Kidney glomerular epithelial cell (primary cell): ENCODE results near the gene AMPD3.

Experiments
- DNase-seq: peaks from one replicate; lab custom pipeline; 2025; lab: John Stamatoyannopoulos, UW

The AMPD3 gene

DNA sequence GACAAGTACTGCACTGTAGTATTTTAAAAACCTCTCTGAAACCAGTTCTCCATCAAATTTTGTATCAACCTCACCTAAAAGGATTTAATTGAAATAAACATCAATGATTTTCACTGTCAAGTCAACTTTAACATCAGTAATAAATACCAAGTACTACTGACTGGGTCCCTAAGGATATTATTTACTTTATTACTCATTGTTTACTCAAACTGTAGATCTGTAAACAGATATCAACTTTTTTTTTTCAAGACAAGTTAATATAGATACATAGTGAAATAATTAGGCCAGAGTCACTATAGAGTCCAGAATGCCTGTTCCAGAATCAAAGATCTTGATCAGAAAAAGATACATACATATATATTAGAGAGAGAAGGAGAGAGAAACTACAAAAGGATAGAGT lies 84.3 kb downstream of the AMPD3 start:
- DNase-seq, result no peak

DNA sequence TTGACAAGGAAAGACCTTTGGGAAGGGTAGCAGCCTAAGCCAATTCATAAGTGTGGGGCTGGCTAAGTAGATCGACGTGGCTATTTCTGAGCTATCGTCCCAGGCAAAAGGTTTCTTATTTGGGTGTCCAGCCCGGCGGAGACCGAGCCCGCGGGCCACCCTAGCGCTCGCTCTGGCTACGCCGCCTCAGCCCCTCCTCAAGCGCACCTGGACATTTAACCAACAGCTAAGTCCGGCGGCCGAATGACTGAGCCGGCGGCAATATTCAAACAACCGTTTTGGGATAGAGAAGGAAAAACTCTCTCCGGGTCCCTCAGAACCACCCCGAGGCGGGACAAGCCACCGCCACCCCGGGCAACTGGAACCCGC lies 85.5 kb downstream of the AMPD3 start:
- peak; percentile 52 for DNase-seq

- peak; percentile 85 for DNase-seq
Observed at GRCh38 chr11:10540915-10541560, 86.0 kb downstream of the AMPD3 start, which contains the start of gene RNF141. Gene RNF141, minus strand, starts transcription at chr11:10541187. Its CDS starts 7,029 bp downstream, at chr11:10534158.

GRCh38 chr11:10541561-10541930 lies 86.5 kb downstream of the AMPD3 start:
- no peak for DNase-seq

DNA sequence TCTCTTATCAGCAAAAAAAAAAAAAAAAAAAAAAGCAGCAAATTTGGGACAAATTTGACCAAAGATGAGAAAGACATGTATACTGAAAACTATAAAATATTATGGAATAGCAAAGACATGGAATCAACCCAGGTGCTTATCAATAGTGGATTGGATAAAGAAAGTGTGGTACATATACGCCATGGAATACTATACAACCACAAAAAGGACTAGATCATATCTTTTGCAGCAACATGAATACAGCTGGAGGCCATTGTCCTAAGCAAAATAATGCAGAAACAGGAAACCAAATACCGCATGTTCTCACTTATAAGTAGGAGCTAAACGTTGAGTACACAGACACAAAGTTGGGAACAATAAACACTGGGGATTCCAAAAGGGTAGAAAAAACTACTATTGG lies 87.7 kb downstream of the AMPD3 start:
- no peak for DNase-seq

DNA sequence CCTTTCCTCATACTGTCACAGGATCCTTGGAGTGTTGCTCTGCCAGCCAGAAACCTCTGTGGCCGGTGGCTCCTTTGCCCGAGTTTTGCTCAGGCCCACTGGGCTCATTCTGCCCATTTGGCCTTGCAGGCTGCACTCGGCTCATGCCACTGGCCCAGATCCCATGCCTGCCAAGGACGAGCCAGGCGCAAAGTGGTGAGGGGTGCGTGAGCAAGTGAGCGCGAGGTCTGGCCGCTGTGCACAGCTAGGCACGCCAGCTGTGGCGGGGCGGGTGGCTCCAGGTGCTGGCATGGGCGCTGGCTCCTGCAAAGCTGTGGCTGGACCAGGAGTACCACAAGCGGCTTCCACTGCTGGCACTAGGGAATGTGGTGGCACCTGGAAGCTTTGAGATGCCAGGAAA lies 88.7 kb downstream of the AMPD3 start:
- DNase-seq, result no peak

GRCh38 chr11:10544491-10545465 lies 89.7 kb downstream of the AMPD3 start:
- no peak for DNase-seq

DNA sequence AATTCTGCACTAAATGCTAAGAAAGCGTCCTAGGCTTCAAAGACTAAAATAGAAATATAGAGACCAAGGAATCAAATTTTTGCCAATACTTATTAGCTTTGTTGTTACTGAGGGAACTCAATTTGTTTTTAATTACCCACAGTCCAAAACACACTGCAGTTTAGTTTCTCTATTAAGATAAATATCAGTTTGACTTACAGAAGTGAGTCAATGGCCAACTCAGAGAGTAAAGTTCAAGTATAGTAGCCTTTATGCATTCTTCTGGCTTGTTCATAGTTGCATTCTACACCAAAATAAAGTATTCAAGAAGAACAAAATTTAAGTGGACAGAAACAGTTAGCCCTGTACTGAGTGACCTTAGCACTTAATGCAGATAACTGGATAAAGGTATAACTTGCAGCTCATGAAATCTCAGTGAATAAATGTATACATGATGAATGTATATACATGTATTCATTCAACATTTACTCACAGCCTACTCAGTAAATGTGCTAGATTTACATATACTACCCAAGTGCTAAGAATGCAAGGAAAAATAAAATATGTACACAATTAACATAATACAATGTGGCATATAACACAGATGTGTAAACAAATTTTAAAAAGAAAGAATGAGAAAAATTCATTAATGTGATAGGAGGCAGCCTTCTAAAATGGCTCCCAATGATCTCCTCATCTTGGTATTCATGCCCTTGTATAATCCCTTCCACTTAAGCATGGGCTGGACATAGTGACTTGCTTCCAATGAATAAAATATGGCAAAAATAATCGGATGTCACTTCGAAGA lies 95.6 kb downstream of the AMPD3 start:
- no peak for DNase-seq

DNA sequence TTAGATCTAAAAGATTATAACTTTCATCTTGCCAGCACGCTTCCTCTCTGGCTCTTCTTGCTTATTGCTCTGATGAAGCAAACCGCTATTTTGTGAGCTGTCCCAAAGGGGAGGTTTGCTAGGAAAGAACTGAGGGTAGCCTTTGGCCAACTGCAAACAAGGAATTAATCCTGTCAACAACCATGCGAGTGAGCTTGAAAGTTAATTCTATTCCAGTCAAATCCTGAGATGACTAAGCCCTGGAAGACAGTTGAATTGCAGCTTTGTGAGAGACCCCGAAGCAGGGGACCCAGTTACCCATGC lies 96.2 kb downstream of the AMPD3 start:
- DNase-seq, result no peak

GRCh38 chr11:10551845-10552352 lies 96.8 kb downstream of the AMPD3 start:
- DNase-seq, result no peak

- DNase-seq, result no peak
Observed at GRCh38 chr11:10556590-10556989, 101.5 kb downstream of the AMPD3 start.
